ENCODE measurements around the gene USP3. TPM values are rescaled to one million over a fixed set of nuclear protein-coding genes. Genes with fewer than 3 reads are reported as not detected.
A peak's percentile ranks its signal among the peaks of the same experiment; 100 is the strongest.

USP3 gene
- total and polyA plus RNA-seq, 9 of the 15 experiments (the other 6 are each of a cell fraction or from before 2014, with no cell fraction given): 17.3 to 54.3 (median 34.8) TPM

DNA sequence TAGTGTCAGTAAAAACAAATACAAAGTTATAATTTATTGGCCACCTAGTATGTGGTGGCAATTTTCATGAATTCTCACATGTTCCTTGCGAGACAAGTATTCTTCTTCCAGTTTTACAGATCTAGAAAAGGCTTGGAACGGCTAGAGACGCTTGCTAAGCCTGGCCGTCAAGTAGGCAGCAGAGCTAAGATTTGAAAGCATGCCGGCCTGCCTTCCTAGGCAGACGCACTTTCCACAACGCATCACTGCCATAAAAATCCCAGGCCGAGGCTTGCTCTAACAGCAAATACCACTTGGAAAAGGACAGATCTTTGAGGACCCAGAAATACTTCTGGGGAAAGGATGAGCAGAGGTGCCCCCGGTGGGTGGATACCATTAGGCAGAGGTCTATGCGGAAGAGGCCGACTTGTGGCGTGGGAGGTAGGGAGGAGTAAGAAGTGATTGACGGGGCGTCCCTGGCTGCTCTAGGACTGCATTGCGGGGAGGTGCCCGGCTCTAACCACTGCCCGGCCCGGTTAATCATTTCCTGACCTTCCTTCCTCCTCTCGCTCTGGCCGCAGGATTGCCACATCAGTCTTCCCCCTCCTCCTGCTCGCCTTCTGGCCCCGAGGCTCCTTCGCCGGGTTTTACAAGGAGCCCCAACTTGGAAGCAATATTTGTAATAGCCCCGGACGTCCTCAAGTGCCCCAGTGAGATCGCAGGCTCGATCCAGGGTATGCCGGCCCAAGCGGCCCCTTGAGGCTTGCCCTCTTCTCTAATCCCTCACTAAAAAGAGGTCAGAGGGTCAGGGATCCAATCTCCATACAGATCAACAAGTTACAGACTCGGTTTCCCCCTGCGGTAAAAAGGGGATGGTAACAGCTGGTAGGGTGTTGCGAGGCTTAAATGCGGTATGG is 1.3 kb upstream of the USP3 start (continued):
- TF ChIP-seq, protein P1, sequence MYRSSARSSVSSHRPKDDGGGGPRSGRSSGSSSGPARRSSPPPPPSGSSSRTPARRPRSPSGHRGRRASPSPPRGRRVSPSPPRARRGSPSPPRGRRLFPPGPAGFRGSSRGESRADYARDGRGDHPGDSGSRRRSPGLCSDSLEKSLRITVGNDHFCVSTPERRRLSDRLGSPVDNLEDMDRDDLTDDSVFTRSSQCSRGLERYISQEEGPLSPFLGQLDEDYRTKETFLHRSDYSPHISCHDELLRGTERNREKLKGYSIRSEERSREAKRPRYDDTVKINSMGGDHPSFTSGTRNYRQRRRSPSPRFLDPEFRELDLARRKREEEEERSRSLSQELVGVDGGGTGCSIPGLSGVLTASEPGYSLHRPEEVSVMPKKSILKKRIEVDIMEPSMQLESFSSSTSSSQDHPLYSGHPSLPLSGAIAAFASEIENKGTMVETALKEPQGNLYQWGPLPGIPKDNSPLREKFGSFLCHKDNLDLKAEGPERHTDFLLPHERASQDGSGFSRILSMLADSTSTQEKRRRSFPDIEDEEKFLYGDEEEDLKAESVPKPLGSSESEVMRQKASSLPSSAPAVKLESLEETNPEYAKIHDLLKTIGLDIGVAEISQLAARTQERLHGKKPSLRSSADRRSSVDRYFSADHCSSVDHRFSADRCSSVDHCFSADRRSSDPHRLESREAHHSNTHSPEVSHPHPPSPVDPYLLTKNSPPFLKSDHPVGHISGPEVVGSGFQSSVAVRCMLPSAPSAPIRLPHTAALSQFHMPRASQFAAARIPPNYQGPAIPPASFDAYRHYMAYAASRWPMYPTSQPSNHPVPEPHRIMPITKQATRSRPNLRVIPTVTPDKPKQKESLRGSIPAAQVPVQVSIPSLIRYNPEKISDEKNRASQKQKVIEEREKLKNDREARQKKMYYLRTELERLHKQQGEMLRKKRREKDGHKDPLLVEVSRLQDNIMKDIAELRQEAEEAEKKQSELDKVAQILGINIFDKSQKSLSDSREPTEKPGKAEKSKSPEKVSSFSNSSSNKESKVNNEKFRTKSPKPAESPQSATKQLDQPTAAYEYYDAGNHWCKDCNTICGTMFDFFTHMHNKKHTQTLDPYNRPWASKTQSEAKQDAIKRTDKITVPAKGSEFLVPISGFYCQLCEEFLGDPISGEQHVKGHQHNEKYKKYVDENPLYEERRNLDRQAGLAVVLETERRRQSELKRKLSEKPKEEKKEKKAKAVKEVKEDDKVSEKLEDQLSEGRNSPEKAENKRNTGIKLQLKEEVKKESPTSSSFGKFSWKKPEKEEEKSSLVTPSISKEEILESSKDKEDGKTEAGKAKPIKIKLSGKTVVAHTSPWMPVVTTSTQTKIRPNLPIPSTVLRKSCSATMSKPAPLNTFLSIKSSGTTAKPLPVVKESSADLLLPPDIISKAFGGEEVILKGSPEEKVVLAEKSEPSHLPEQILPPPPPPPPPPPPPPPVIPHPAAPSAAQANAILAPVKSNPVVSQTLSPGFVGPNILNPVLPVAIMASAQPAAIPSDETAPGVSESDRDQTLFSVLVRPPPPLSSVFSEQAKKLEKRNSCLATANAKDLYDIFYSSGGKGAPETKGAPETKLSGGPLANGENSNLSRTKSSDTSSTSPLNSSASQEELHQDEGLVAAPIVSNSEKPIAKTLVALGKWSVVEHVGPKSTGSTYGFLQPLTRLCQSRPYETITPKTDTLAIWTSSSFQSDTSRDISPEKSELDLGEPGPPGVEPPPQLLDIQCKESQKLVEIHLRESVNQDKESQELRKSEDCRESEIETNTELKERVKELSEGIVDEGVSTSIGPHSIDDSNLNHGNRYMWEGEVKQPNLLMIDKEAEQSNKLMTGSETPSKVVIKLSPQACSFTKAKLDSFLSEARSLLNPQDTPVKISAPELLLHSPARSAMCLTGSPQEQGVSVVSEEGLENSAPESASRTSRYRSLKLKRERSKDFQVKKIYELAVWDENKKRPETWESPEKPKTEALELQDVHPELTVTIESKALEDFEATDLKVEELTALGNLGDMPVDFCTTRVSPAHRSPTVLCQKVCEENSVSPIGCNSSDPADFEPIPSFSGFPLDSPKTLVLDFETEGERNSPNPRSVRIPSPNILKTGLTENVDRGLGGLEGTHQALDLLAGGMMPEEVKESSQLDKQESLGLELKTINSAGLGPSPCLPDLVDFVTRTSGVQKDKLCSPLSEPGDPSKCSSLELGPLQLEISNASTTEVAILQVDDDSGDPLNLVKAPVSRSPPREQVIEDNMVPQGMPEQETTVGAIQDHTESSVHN (IDR thresholded peaks at IDR 0.05; ENCODE audit: borderline replicate concordance in 1 of 2, low read depth in 1 of 2): no peak
- no peak for TF ChIP-seq ZNF146 (CRISPR knock-in tag; IDR thresholded peaks at IDR 0.05; ENCODE audit: unreplicated experiment)
- no peak for TF ChIP-seq KLF1 (tag; IDR thresholded peaks at IDR 0.05)
- no peak for TF ChIP-seq HEY1 (CRISPR knock-in tag; IDR thresholded peaks at IDR 0.05; ENCODE audit: borderline replicate concordance)
- no peak for TF ChIP-seq FOXJ3 (CRISPR knock-in tag; IDR thresholded peaks at IDR 0.05)
- TF ChIP-seq, protein P2, sequence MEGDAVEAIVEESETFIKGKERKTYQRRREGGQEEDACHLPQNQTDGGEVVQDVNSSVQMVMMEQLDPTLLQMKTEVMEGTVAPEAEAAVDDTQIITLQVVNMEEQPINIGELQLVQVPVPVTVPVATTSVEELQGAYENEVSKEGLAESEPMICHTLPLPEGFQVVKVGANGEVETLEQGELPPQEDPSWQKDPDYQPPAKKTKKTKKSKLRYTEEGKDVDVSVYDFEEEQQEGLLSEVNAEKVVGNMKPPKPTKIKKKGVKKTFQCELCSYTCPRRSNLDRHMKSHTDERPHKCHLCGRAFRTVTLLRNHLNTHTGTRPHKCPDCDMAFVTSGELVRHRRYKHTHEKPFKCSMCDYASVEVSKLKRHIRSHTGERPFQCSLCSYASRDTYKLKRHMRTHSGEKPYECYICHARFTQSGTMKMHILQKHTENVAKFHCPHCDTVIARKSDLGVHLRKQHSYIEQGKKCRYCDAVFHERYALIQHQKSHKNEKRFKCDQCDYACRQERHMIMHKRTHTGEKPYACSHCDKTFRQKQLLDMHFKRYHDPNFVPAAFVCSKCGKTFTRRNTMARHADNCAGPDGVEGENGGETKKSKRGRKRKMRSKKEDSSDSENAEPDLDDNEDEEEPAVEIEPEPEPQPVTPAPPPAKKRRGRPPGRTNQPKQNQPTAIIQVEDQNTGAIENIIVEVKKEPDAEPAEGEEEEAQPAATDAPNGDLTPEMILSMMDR (IDR thresholded peaks at IDR 0.05 in 2 of 3, conservative IDR thresholded peaks at IDR 0.05 in 1 of 3; ENCODE audit: insufficient read depth in 2 of 3, low read depth in 1 of 3, low read length in 3 of 3): peak in 1 of 3 experiments; percentile 15; a peak in 1 of 6 replicates
- TF ChIP-seq ZFP30 (CRISPR knock-in tag; IDR thresholded peaks at IDR 0.05; ENCODE audit: borderline replicate concordance): no peak
- no peak for TF ChIP-seq KAT8 (IDR thresholded peaks at IDR 0.05; ENCODE audit: low read depth)
- peak; percentile 41 for TF ChIP-seq RBBP5 (IDR thresholded peaks at IDR 0.05; ENCODE audit: borderline replicate concordance, insufficient read depth, low read length, poor library complexity, severe bottlenecking)
- TF ChIP-seq, protein P3, sequence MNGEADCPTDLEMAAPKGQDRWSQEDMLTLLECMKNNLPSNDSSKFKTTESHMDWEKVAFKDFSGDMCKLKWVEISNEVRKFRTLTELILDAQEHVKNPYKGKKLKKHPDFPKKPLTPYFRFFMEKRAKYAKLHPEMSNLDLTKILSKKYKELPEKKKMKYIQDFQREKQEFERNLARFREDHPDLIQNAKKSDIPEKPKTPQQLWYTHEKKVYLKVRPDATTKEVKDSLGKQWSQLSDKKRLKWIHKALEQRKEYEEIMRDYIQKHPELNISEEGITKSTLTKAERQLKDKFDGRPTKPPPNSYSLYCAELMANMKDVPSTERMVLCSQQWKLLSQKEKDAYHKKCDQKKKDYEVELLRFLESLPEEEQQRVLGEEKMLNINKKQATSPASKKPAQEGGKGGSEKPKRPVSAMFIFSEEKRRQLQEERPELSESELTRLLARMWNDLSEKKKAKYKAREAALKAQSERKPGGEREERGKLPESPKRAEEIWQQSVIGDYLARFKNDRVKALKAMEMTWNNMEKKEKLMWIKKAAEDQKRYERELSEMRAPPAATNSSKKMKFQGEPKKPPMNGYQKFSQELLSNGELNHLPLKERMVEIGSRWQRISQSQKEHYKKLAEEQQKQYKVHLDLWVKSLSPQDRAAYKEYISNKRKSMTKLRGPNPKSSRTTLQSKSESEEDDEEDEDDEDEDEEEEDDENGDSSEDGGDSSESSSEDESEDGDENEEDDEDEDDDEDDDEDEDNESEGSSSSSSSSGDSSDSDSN (IDR thresholded peaks at IDR 0.05; ENCODE audit: borderline replicate concordance in 1 of 2, low read depth in 2 of 2, low read length in 2 of 2): peak in 1 of 2 experiments; percentile 66; a peak in 1 of 4 replicates
- no peak for TF ChIP-seq HDAC8 (tag; IDR thresholded peaks at IDR 0.05)
- TF ChIP-seq DMBX1 (CRISPR knock-in tag; IDR thresholded peaks at IDR 0.05; ENCODE audit: borderline replicate concordance): 0 out of 2 replicates have a peak, but pooled peaks have one; percentile 36

Measured in K562 (cell line).